Measurements from ENCODE around the gene BTBD17.
"Not testable (repeated sequence)": the region's sequence is repeated elsewhere in the genome, so short reads cannot be mapped to it uniquely, and the experiment has no call there.

Gene BTBD17

GRCh38 chr17:74361230-74362068 is at the start of gene BTBD17:
Gene BTBD17 (minus strand): TSS chr17:74361868. CDS start chr17:74361819, 49 bp downstream.
- DNase-seq, result peak in 50 of 58 donors; percentile 25 to 78 (median 52)

- no peak for DNase-seq
Measured at GRCh38 chr17:74410001-74410443, 48.4 kb upstream of the BTBD17 start.

- DNase-seq, result no peak
Measured at GRCh38 chr17:74408815-74409214, 47.1 kb upstream of the BTBD17 start.

GRCh38 chr17:74408262-74408661 is 46.6 kb upstream of the BTBD17 start:
- no peak for DNase-seq

GRCh38 chr17:74407384-74407783 is 45.7 kb upstream of the BTBD17 start:
- DNase-seq, result no peak

- DNase-seq, result not testable (repeated sequence)
Measured at GRCh38 chr17:74405311-74405710, 43.6 kb upstream of the BTBD17 start.

- no peak for DNase-seq
Measured at GRCh38 chr17:74404789-74405188, 43.1 kb upstream of the BTBD17 start.

GRCh38 chr17:74404218-74404617 is 42.5 kb upstream of the BTBD17 start:
- no peak for DNase-seq

GRCh38 chr17:74403512-74404137 is 42.0 kb upstream of the BTBD17 start:
- no peak for DNase-seq

- no peak for DNase-seq
Measured at GRCh38 chr17:74402048-74402447, 40.4 kb upstream of the BTBD17 start.

- DNase-seq, result no peak
Measured at GRCh38 chr17:74396567-74396966, 34.9 kb upstream of the BTBD17 start.

- no peak for DNase-seq
Measured at GRCh38 chr17:74394977-74395376, 33.3 kb upstream of the BTBD17 start.

- no peak for DNase-seq
Measured at GRCh38 chr17:74394275-74394950, 32.7 kb upstream of the BTBD17 start.

GRCh38 chr17:74393346-74393942 is 31.8 kb upstream of the BTBD17 start:
- peak in 25 of 58 donors; percentile 5 to 65 (median 24) for DNase-seq

- DNase-seq, result no peak
Measured at GRCh38 chr17:74392848-74393247, 31.2 kb upstream of the BTBD17 start.

GRCh38 chr17:74391771-74392170 is 30.1 kb upstream of the BTBD17 start:
- DNase-seq, result no peak

- DNase-seq, result no peak
Measured at GRCh38 chr17:74390680-74391653, 29.3 kb upstream of the BTBD17 start.

- no peak for DNase-seq
Measured at GRCh38 chr17:74389937-74390679, 28.4 kb upstream of the BTBD17 start.

GRCh38 chr17:74389084-74389753 is 27.6 kb upstream of the BTBD17 start:
- no peak for DNase-seq
